Naive thymus-derived CD8-positive, alpha-beta T cell (primary cell): ENCODE data around the gene RHOJ. TPM values are rescaled to one million over a fixed set of nuclear protein-coding genes. Genes with fewer than 3 reads are reported as not detected.
"Not testable (repeated sequence)": the region's sequence is repeated elsewhere in the genome, so short reads cannot be mapped to it uniquely, and the experiment has no call there.

Source experiments
- ATAC-seq, 2 donors: fragments of 150-1000 bp; cut with Tn5 transposase in 1 of 2; sonication (Bioruptor Pico), chemical (Tn5 transposase) in 1 of 2; 1 replicate in 1 of 2; 2 replicates in 1 of 2; pipeline ENCODE4 v1.10.0; 2021; ENCODE audit warnings: mild to moderate bottlenecking in 2 of 2, moderate library complexity in 2 of 2
- POLR2A ChIA-PET: fragments of 350-600 bp; sonication (Branson Sonifier 250); formaldehyde crosslinking; loops from one replicate; lab custom pipeline; 2021; ENCODE audit warnings: antibody characterized with exemption; lab: Charles Lee
- DNase-seq, 10 donors: peaks; one replicate each; pipeline versions ENCODE4 v3.0.0 to v3.0.0-alpha.2; 2020 to 2022
- H3K27ac Mint-ChIP-seq, 10 donors: one replicate each; pipeline ENCODE4 v1.8.0; 2020 to 2022; ENCODE audit warnings: mild to moderate bottlenecking in 10 of 10, mixed read lengths in 10 of 10, moderate library complexity in 4 of 10, inconsistent platforms in 1 of 10
- H3K27me3 Mint-ChIP-seq, 5 donors: one replicate each; pipeline ENCODE4 v1.8.0; 2021 to 2022; ENCODE audit warnings: mixed read lengths in 5 of 5
- H3K36me3 Mint-ChIP-seq, 3 donors: one replicate each; pipeline ENCODE4 v1.8.0; 2020 to 2022; ENCODE audit warnings: mixed read lengths in 3 of 3, mild to moderate bottlenecking in 2 of 3, inconsistent platforms in 1 of 3
- H3K4me1 Mint-ChIP-seq, 4 donors: one replicate each; pipeline ENCODE4 v1.8.0; 2021 to 2022; ENCODE audit warnings: mixed read lengths in 4 of 4
- H3K4me3 Mint-ChIP-seq, 10 donors: one replicate each; pipeline ENCODE4 v1.8.0; 2020 to 2022; ENCODE audit warnings: mild to moderate bottlenecking in 10 of 10, mixed read lengths in 10 of 10, moderate library complexity in 6 of 10, inconsistent platforms in 1 of 10
- H3K9me3 Mint-ChIP-seq, 9 donors: one replicate each; pipeline ENCODE4 v1.8.0; 2020 to 2022; ENCODE audit warnings: mixed read lengths in 9 of 9, mild to moderate bottlenecking in 3 of 9, inconsistent platforms in 1 of 9, moderate library complexity in 1 of 9
- polyA plus RNA-seq, 3 donors: library from polyadenylated mRNA; unstranded; fragments of 300-500 nt; fragmentation: Illumina TruSeq; gene quantifications; one replicate each; pipeline ENCODE4 v1.2.3, GENCODE V29; 2021
- total RNA-seq, 8 experiments: library from RNA in 2 of 8; stranded (reverse) in 2 of 8; gene quantifications; one replicate each; pipeline ENCODE4 v1.2.3 and lab custom pipeline; 2021 to 2026

Gene RHOJ
- total RNA-seq (not detected), polyA plus RNA-seq (not detected), total RNA-seq (lab: John Stamatoyannopoulos, UW) (0 to 0.06 (median 0) reads per million in 6 experiments)

DNA sequence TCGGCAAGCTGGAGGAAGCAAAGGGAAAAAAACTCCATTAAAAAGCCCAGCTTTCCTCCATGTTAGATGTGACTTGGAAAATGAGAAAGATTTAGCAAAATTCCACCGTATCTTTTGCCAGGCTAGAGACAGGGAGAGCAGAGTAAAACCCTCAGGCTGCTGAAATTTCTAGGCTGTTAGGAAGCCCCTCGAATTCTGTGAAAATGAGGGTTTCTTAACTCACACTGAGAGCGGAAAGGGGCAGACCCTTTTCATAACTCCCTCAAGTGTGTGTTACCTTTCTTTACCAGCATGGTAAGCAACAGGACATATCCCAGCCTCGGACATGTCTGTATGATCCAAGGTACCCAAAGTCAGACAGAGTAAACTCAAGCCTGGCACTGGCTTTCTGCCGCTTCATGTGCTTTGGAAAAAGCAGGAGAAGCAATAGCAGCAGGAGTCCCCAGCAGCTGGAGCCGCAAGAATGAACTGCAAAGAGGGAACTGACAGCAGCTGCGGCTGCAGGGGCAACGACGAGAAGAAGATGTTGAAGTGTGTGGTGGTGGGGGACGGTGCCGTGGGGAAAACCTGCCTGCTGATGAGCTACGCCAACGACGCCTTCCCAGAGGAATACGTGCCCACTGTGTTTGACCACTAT, at the start of gene RHOJ:
Gene RHOJ, plus strand, starts transcription at position 37 of the 637 bp plus-strand sequence. Its CDS starts 427 bp downstream, at position 464.
- no peak within 1 kb of the TSS for H3K27ac Mint-ChIP-seq
- ATAC-seq (no peak), DNase-seq (no peak)
- no peak within 1 kb of the TSS for H3K4me3 Mint-ChIP-seq
- no peaks in the 10 kb centered on the region for H3K36me3 Mint-ChIP-seq
- POLR2A ChIA-PET = no interaction called here
- H3K4me1 Mint-ChIP-seq = no peaks in the 10 kb centered on the region
- H3K9me3 Mint-ChIP-seq = peaks cover 0 to 4% (median 0%) of the 10 kb centered on the region in 9 donors
- peaks cover 0 to 15% (median 13%) of the 10 kb centered on the region in 5 donors for H3K27me3 Mint-ChIP-seq

DNA sequence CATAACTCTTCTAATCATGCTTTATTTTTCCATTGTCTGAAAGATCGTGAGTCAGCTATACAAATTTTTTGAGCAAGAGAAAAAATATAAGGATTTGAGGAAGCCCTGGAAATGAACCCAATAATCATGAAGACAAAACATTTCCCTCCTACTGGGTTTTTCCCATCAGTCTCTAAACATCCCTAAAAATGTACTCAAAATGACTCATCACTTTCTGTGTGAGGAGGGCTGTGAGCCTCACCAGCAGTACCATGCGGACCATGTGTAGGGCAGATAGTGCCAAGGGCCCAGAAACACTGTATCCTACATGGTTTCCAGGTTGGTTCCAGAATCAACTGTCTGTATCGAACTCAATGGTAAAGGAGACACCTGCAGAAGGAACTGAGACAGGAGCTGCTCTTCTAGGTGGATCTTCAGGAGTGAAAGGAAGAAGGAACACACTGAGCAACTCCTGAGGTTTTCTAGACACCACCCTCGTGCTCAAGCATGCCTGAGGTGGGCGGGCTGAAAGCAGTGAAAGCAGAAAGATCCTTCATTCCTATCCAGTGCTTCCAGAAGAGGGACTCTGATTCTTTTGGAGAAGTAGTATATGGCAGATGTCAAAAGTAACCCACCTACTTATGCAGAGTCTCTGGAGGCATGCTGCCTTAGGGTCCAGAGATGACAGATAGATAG, 48.6 kb upstream of the RHOJ start:
- H3K27ac Mint-ChIP-seq = no peak overlapping the region
- ATAC-seq (no peak), DNase-seq (no peak)

DNA sequence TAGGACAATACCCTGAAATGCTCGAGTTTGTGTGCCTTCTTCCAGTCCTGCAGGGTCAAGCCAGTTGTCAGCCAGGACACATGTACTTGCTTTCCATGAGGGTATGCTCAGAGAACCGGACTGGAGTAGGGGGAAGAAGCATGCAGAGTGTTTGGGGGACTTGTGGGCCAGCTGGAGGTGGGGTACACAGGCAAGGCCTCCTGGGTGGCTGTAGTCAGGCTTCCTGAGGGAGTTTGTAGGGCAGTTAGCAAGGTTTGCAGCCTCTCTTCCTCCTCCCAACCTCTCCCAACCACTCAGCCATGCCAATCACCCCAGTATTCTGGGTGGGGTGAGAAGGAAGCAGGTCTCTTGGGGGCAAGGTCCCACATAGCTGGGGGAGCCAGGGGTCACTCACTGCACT, 47.0 kb upstream of the RHOJ start:
- no peak for DNase-seq
- peaks cover 2 to 15% (median 5%) of the 10 kb centered on the region in 5 donors for H3K27me3 Mint-ChIP-seq
- no peak overlapping the region for H3K27ac Mint-ChIP-seq
- ATAC-seq = no peak
- POLR2A ChIA-PET = no interaction called here
- peaks cover 0 to 2% (median 0%) of the 10 kb centered on the region in 4 donors for H3K4me1 Mint-ChIP-seq
- no peak overlapping the region for H3K4me3 Mint-ChIP-seq
- H3K36me3 Mint-ChIP-seq = no peaks in the 10 kb centered on the region
- no peaks in the 10 kb centered on the region for H3K9me3 Mint-ChIP-seq

More for the DNA sequence above, 48.6 kb upstream of the RHOJ start:
- Mint-ChIP-seq H3K27me3 (peaks cover 2 to 15% (median 5%) of the 10 kb centered on the region in 5 donors), H3K36me3 (no peaks in the 10 kb centered on the region), H3K4me1 (peaks cover 0 to 2% (median 0%) of the 10 kb centered on the region in 4 donors), H3K9me3 (no peaks in the 10 kb centered on the region), H3K4me3 (no peak overlapping the region)
- POLR2A ChIA-PET = no interaction called here

DNA sequence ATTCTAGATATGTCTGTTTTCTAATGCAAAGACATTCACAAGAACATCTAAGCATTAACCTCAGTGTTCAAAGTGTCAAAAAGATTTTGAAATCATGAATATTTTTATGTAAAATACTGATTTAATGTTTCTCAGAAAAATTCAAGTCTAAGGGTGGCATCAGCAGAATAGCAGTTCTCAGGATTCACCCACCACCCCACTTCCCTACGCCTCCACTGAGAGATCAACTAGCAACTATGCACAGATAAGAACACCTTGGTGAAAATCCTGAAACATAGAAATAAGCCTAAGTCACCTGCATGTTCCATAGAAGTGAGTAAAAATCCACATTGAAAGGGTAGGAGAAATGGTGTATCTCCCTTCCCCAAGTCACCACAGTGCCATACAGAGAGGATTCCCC, 40.9 kb upstream of the RHOJ start:
- Mint-ChIP-seq H3K36me3 (no peaks in the 10 kb centered on the region), H3K9me3 (peaks cover 0 to 14% (median 1%) of the 10 kb centered on the region in 9 donors), H3K4me3 (no peak overlapping the region), H3K27ac (no peak overlapping the region), H3K27me3 (peaks cover 0 to 9% (median 0%) of the 10 kb centered on the region in 5 donors), H3K4me1 (no peaks in the 10 kb centered on the region)
- DNase-seq (no peak), ATAC-seq (no peak)
- POLR2A ChIA-PET = no interaction called here

DNA sequence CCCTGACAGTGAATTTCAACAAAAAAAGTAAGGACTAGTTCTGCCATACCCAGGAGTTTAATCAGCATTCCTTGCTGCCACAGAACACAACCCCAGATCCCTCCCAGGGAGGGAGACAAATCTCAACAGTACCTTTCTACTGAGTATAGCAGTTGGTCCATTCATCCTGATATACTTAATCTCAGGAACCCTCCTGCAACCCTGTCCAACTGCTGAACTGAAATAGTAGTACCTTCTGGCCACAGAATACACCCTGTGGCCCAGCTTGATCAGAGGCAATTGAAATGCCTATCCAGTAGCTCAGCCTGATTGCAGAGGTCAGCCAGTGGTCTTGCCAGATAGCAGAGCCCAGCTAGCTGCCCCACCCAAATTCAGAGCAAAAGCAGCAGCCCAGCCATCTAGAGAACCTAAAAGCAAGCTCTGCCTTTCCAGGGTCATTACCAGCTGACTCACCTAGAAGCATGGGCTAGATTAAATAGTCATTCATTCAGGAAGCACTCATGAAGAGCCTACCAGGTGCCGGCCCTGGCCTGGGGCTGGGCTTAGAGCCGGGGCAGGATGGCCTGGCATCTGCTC, 40.0 kb upstream of the RHOJ start:
- DNase-seq = no peak
- H3K4me3 Mint-ChIP-seq = no peak overlapping the region
- H3K27me3 Mint-ChIP-seq = peaks cover 0 to 3% (median 0%) of the 10 kb centered on the region in 5 donors
- peaks cover 0 to 14% (median 1%) of the 10 kb centered on the region in 9 donors for H3K9me3 Mint-ChIP-seq
- POLR2A ChIA-PET = no interaction called here
- H3K36me3 Mint-ChIP-seq = no peaks in the 10 kb centered on the region
- ATAC-seq = no peak
- H3K27ac Mint-ChIP-seq = no peak overlapping the region
- no peaks in the 10 kb centered on the region for H3K4me1 Mint-ChIP-seq

DNA sequence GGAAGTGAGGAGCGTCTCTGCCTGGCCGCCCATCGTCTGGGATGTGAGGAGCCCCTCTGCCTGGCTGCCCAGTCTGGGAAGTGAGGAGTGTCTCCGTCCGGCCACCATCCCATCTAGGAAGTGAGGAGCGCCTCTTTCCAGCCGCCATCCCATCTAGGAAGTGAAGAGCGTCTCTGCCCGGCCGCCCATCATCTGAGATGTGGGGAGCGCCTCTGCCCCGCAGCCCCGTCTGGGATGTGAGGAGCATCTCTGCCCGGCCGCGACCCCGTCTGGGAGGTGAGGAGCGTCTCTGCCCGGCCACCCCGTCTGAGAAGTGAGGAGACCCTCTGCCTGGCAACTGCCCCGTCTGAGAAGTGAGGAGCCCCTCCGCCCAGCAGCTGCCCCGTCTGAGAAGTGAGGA, 39.0 kb upstream of the RHOJ start:
- H3K27me3 Mint-ChIP-seq, H3K4me3 Mint-ChIP-seq, H3K4me1 Mint-ChIP-seq, POLR2A ChIA-PET, H3K36me3 Mint-ChIP-seq, ATAC-seq, DNase-seq, H3K27ac Mint-ChIP-seq: not testable (repeated sequence)
- H3K9me3 Mint-ChIP-seq = peaks cover 0 to 17% (median 1%) of the 10 kb centered on the region in 9 donors

DNA sequence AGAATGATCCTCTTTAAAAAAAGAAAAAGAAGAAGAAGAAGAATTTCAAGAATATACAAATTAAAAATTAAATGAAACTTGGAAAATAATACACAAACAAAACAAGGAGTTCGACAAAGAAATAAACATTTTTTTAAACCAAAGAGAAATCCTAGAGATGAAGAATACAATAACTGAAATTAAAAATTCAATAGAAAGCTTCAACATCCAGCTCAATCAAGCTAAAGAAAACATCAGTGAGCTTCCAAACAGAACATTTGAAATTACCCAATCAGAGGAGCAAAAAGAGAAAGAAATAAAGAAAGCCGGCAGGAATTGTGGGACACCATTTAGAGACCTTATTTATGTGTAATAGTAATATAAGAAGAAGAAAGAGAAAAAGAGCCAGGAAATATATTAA, 37.2 kb upstream of the RHOJ start:
- H3K4me1 Mint-ChIP-seq = no peaks in the 10 kb centered on the region
- DNase-seq = no peak
- no peak overlapping the region for H3K4me3 Mint-ChIP-seq
- no peak for ATAC-seq
- POLR2A ChIA-PET = no interaction called here
- peaks cover 0 to 17% (median 1%) of the 10 kb centered on the region in 9 donors for H3K9me3 Mint-ChIP-seq
- H3K27ac Mint-ChIP-seq = no peak overlapping the region
- no peaks in the 10 kb centered on the region for H3K36me3 Mint-ChIP-seq
- peaks cover 0 to 7% (median 3%) of the 10 kb centered on the region in 5 donors for H3K27me3 Mint-ChIP-seq

DNA sequence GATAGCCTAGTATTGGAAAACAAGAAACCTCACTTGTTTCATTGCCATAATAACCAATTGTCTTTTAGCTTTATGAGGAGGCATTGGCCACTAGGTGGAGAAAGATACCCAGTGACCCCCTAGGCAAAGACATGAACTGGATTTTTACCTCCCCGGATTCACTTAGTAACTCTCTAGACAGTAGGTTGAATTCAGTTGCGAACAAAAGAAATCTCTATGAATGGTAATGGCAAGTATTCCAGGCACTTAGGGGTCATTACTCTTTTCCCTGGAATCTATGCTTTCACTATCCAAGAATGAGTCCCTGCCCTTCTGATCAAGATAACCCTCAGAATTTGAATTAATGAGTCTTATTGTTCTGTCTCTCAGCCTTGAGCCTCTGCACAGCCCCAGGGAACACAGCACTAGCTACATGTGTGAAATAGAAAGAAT, 29.5 kb upstream of the RHOJ start:
- DNase-seq = no peak
- peaks cover 0 to 7% (median 3%) of the 10 kb centered on the region in 5 donors for H3K27me3 Mint-ChIP-seq
- H3K36me3 Mint-ChIP-seq = no peaks in the 10 kb centered on the region

DNA sequence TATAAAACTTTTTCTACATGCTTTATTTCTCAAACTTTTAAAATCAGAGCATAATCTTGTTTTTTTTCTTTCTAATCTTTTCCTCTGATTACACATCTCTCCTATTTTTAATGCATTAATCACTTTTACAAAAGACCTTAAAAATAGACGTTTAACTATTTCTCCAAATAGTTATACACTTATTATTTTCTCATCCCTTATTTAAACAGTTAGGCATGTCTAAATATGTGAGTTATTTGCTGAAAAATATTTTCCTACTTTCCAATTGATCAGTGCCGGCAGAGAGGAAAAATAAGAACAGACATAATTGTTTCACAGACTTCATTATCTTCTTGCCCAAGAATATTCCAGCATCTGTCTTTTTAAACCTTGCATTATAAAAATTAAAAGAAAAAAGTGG, 28.7 kb upstream of the RHOJ start:
- ATAC-seq (no peak), DNase-seq (no peak)
- H3K4me1 Mint-ChIP-seq = no peaks in the 10 kb centered on the region
- no peak overlapping the region for H3K27ac Mint-ChIP-seq
- no peaks in the 10 kb centered on the region for H3K9me3 Mint-ChIP-seq
- POLR2A ChIA-PET = no interaction called here
- H3K27me3 Mint-ChIP-seq = peaks cover 0 to 5% (median 4%) of the 10 kb centered on the region in 5 donors
- no peaks in the 10 kb centered on the region for H3K36me3 Mint-ChIP-seq
- no peak overlapping the region for H3K4me3 Mint-ChIP-seq

More for the DNA sequence above, 29.5 kb upstream of the RHOJ start:
- Mint-ChIP-seq H3K27ac (no peak overlapping the region), H3K9me3 (peaks cover 0 to 3% (median 0%) of the 10 kb centered on the region in 9 donors), H3K4me3 (no peak overlapping the region), H3K4me1 (no peaks in the 10 kb centered on the region)
- no peak for ATAC-seq
- POLR2A ChIA-PET = no interaction called here

DNA sequence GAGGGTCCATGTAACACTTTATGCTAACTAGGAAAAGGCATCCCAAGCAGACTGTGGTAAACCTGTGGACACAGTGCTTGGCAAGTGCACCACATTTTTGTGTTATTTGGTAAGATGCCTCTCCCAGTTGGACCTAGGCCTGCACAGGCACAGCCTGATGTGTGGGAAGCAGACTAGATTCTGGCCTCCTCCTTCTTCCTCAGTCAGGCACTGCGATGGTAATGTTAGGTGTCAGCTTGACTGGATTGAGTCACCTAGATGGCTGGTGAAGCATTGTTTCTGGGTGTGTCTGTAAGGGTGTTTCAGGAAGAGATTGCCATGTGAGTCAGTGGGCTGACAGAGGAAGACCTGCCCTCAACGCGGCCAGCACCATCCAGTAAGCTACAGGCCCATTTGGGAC, 25.3 kb upstream of the RHOJ start:
- Mint-ChIP-seq H3K36me3 (no peaks in the 10 kb centered on the region), H3K27ac (no peak overlapping the region), H3K9me3 (peaks cover 0 to 13% (median 5%) of the 10 kb centered on the region in 9 donors), H3K4me1 (no peaks in the 10 kb centered on the region), H3K4me3 (no peak overlapping the region), H3K27me3 (peaks cover 0 to 16% (median 2%) of the 10 kb centered on the region in 5 donors)
- POLR2A ChIA-PET = no interaction called here
- DNase-seq (no peak), ATAC-seq (no peak)

DNA sequence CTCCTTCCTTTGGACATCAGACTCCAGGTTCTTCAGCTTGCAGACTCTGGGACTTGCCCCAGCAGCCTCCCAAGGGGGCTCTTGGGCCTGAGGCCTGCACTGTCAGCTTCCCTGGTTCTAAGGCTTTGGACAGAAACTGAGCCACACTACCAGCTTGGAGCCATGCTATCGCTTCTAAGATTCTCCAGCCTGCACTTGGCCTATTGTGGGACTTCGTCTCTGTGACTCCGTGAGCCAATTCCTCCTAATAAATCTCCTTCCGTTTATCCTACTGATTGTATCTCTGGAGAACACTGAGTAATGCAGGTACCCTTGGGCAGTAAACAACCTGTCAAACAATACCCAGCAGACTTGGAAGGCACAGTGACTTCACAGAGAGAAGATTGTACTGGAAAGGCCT, 24.9 kb upstream of the RHOJ start:
- Mint-ChIP-seq H3K9me3 (peaks cover 0 to 13% (median 7%) of the 10 kb centered on the region in 9 donors), H3K27me3 (peaks cover 0 to 19% (median 2%) of the 10 kb centered on the region in 5 donors), H3K36me3 (no peaks in the 10 kb centered on the region), H3K4me3 (no peak overlapping the region), H3K4me1 (no peaks in the 10 kb centered on the region), H3K27ac (no peak overlapping the region)
- POLR2A ChIA-PET = no interaction called here
- DNase-seq (no peak), ATAC-seq (no peak)

DNA sequence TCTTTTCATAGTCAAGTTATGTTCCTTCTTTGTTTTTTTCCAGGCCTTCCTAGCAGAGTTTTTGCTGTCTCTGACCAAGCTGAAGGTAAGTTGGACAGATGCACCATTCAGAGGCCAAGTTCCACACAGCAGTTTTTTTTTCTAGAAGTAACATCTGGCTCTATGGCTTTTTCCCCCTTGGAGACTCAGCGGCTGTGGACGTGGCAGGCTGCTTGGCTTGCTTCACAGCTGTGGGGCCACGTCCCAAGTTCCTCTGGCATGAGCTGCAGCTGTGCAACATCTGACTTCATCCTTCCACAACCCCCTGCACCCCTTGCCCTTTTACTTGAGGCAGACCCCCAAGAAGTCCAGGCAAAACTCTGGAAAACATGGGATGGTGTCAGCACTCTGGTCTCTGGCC, 24.2 kb upstream of the RHOJ start:
- H3K4me3 Mint-ChIP-seq = no peak overlapping the region
- DNase-seq = no peak
- POLR2A ChIA-PET = no interaction called here
- H3K4me1 Mint-ChIP-seq = no peaks in the 10 kb centered on the region
- peaks cover 0 to 19% (median 2%) of the 10 kb centered on the region in 5 donors for H3K27me3 Mint-ChIP-seq
- H3K27ac Mint-ChIP-seq = no peak overlapping the region
- H3K36me3 Mint-ChIP-seq = no peaks in the 10 kb centered on the region
- ATAC-seq = no peak
- peaks cover 0 to 13% (median 7%) of the 10 kb centered on the region in 9 donors for H3K9me3 Mint-ChIP-seq

DNA sequence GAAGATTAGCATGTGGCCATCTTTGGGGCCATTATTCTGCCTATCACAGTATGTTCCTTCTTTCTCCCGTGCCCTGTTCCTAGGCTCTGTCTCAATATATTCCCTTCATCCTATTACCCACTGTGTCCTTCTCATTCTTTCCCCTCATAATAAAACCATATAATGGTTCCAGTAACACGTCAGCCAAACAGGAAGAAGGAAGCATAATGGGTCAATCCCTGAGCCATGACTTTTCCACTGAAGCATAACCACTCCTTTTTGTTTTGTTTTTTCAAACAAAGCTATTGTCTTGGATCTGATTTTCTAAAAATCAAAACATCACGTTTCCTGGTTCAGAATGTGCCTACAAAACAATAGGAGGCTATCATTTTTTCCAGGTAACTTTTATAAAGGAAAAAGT, 21.3 kb upstream of the RHOJ start:
- no peak overlapping the region for H3K27ac Mint-ChIP-seq
- POLR2A ChIA-PET = no interaction called here
- H3K9me3 Mint-ChIP-seq = peaks cover 0 to 13% (median 7%) of the 10 kb centered on the region in 9 donors
- ATAC-seq (no peak), DNase-seq (no peak)
- no peaks in the 10 kb centered on the region for H3K4me1 Mint-ChIP-seq
- H3K36me3 Mint-ChIP-seq = no peaks in the 10 kb centered on the region
- H3K4me3 Mint-ChIP-seq = no peak overlapping the region
- H3K27me3 Mint-ChIP-seq = peaks cover 0 to 19% (median 4%) of the 10 kb centered on the region in 5 donors
